Measurements from ENCODE around the gene NR2E1. TPM values are rescaled to one million over a fixed set of nuclear protein-coding genes. Genes with fewer than 3 reads are reported as not detected.

The NR2E1 gene
- total and polyA plus RNA-seq, 9 donors: 0.02 TPM; not detected in 8

DNA sequence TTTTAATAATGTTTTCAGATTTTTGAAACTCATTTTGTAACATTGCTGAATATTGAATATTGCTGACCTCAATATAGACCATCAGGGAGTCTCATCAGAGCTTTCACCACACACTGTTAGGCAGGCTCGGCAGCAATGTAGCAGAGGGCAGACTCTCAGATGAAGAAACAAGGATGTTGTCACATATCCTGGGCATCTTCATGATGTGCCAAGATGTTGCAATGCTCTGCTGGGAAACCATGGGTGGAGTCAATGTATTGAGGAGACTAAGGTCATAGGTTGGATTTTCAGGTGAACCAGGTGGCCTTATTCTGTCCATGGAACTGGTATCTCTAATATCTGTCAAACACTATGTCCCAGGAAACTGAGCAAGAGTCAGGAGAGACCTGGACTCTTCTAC is 27.3 kb downstream of the NR2E1 start:
- intact Hi-C loops (cut with DNase I): no loop called here
- WGBS, 3 donors: 33 to 92% (median 82%) methylated on average over 1 of the region's 1 CpG

GRCh38 chr6:108193835-108194234 is 28.0 kb downstream of the NR2E1 start:
- TF ChIP-seq EP300 (IDR thresholded peaks at IDR 0.05) (no peak), POLR2A (IDR thresholded peaks at IDR 0.05) (no peak)
- TF ChIP-seq, protein P1, sequence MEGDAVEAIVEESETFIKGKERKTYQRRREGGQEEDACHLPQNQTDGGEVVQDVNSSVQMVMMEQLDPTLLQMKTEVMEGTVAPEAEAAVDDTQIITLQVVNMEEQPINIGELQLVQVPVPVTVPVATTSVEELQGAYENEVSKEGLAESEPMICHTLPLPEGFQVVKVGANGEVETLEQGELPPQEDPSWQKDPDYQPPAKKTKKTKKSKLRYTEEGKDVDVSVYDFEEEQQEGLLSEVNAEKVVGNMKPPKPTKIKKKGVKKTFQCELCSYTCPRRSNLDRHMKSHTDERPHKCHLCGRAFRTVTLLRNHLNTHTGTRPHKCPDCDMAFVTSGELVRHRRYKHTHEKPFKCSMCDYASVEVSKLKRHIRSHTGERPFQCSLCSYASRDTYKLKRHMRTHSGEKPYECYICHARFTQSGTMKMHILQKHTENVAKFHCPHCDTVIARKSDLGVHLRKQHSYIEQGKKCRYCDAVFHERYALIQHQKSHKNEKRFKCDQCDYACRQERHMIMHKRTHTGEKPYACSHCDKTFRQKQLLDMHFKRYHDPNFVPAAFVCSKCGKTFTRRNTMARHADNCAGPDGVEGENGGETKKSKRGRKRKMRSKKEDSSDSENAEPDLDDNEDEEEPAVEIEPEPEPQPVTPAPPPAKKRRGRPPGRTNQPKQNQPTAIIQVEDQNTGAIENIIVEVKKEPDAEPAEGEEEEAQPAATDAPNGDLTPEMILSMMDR (IDR thresholded peaks at IDR 0.05): no peak
- 71 to 92% (median 82%) methylated on average over 1 of the region's 1 CpG for WGBS, 3 donors
- H3K4me1 ChIP-seq (ENCODE audit: insufficient read depth): no peaks in the 10 kb centered on the region
- DNase-seq: no peak
- no peaks in the 10 kb centered on the region for H3K27me3 ChIP-seq
- H3K36me3 ChIP-seq: no peaks in the 10 kb centered on the region
- no peak overlapping the region for H3K4me3 ChIP-seq
- H3K27ac ChIP-seq: no peak overlapping the region
- intact Hi-C loops (cut with DNase I): no loop called here
- H3K9me3 ChIP-seq: no peaks in the 10 kb centered on the region

More for the DNA sequence above, 27.3 kb downstream of the NR2E1 start:
- H3K4me1 ChIP-seq (ENCODE audit: insufficient read depth): no peaks in the 10 kb centered on the region
- H3K36me3 ChIP-seq: no peaks in the 10 kb centered on the region
- H3K27me3 ChIP-seq: no peaks in the 10 kb centered on the region
- no peaks in the 10 kb centered on the region for H3K9me3 ChIP-seq
- no peak overlapping the region for H3K27ac ChIP-seq
- TF ChIP-seq, protein P1 (IDR thresholded peaks at IDR 0.05): no peak
- no peak for TF ChIP-seq POLR2A (IDR thresholded peaks at IDR 0.05)
- no peak for TF ChIP-seq EP300 (IDR thresholded peaks at IDR 0.05)
- DNase-seq: no peak
- no peak overlapping the region for H3K4me3 ChIP-seq

DNA sequence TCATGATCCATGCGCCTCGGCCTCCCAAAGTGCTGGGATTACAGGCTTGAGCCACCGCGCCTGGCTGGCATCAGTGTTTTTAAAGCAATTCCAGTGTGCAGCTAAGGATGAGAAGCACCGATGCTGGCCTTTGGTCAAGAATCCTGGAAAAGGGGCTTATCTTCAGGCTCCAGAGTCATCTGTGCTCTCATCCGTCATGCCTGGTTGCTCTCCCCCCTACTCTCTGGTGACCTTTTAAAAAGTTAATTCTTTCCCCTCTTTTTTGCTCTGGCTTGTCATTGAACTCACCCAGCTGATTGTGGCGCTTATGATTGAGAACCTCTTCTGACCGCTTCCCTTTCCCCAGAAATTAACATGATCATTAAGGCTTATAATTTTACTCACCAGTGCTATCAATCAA is 28.7 kb downstream of the NR2E1 start:
- Histone ChIP-seq H3K4me1 (ENCODE audit: insufficient read depth) (no peaks in the 10 kb centered on the region), H3K36me3 (no peaks in the 10 kb centered on the region), H3K27me3 (no peaks in the 10 kb centered on the region), H3K9me3 (no peaks in the 10 kb centered on the region), H3K4me3 (no peak overlapping the region), H3K27ac (no peak overlapping the region)
- no peak for DNase-seq
- no peak for TF ChIP-seq EP300 (IDR thresholded peaks at IDR 0.05)
- no peak for TF ChIP-seq POLR2A (IDR thresholded peaks at IDR 0.05)
- TF ChIP-seq, protein P1 (IDR thresholded peaks at IDR 0.05): no peak
- intact Hi-C loops (cut with DNase I): no loop called here
- 70 to 77% (median 71%) methylated on average over 8 of the region's 8 CpGs for WGBS, 3 donors

- DNase-seq: no peak
- TF ChIP-seq POLR2A (IDR thresholded peaks at IDR 0.05) (no peak), EP300 (IDR thresholded peaks at IDR 0.05) (no peak)
- TF ChIP-seq, protein P1 (IDR thresholded peaks at IDR 0.05): no peak
- no peaks in the 10 kb centered on the region for H3K9me3 ChIP-seq
- no peaks in the 10 kb centered on the region for H3K36me3 ChIP-seq
- H3K4me1 ChIP-seq (ENCODE audit: insufficient read depth): no peaks in the 10 kb centered on the region
- intact Hi-C loops (cut with DNase I): no loop called here
- 90 to 94% (median 91%) methylated on average over 3 of the region's 3 CpGs for WGBS, 3 donors
- no peaks in the 10 kb centered on the region for H3K27me3 ChIP-seq
- no peak overlapping the region for H3K27ac ChIP-seq
- no peak overlapping the region for H3K4me3 ChIP-seq
These were observed 29.4 kb downstream of the NR2E1 start for GRCh38 chr6:108195209-108195608.
